ENCODE measurements around the gene SLC43A2. TPM values are rescaled to one million over a fixed set of nuclear protein-coding genes. Genes with fewer than 3 reads are reported as not detected.
A peak's percentile ranks its signal among the peaks of the same experiment; 100 is the strongest.

The SLC43A2 gene
- total and polyA plus RNA-seq, 2 of the 13 experiments (the other 11 are each of a cell fraction or from before 2014, with no cell fraction given): 7.3 to 20.0 TPM

DNA sequence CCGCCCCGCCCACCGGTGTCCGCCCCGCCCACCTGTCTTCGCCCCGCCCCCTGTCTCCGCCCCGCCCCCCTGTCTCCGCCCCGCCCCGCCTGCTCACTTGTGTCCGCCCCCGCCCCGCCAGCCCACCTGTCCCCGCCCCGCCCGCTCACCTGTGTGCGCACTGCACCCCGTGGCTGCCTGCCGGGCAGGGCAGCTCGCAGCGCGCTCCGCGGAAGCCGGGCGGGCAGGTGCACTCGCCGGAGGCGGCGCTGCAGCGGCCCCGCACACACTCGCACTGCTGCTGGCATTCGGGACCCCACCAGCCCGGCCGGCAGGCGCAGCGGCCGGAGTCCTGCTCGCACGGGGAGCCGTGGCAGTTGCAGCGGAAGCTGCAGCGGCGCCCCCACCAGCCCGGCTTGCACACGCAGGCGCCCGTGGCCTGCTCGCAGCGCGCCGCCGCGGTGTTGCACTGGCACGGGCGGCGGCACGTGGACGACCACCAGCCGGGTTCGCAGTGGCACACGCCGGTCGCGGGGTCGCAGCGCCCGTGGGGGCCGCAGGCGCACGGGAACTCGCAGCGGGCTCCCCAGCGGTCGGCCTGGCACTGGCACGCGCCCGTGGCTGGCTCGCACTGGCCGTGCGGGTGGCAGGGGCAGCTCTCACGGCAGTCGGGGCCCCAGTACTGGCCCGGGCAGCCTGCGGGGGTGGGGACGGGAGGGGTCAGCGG is 14.8 kb upstream of the SLC43A2 start (continued):
- TF ChIP-seq, protein P1, sequence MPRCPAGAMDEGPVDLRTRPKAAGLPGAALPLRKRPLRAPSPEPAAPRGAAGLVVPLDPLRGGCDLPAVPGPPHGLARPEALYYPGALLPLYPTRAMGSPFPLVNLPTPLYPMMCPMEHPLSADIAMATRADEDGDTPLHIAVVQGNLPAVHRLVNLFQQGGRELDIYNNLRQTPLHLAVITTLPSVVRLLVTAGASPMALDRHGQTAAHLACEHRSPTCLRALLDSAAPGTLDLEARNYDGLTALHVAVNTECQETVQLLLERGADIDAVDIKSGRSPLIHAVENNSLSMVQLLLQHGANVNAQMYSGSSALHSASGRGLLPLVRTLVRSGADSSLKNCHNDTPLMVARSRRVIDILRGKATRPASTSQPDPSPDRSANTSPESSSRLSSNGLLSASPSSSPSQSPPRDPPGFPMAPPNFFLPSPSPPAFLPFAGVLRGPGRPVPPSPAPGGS (CRISPR knock-in tag; IDR thresholded peaks at IDR 0.05): 0 out of 2 replicates have a peak, but pooled peaks have one; percentile 23
- TF ChIP-seq ZBTB8A (CRISPR knock-in tag; IDR thresholded peaks at IDR 0.05; ENCODE audit: borderline replicate concordance, low read depth) (no peak), ZNF335 (CRISPR knock-in tag; IDR thresholded peaks at IDR 0.05) (no peak), ZFY (CRISPR knock-in tag; IDR thresholded peaks at IDR 0.05) (0 out of 2 replicates have a peak, but pooled peaks have one; percentile 23), GATA4 (IDR thresholded peaks at IDR 0.05; ENCODE audit: borderline replicate concordance, low read depth) (no peak), ZFX (CRISPR knock-in tag; IDR thresholded peaks at IDR 0.05; ENCODE audit: low read depth) (peak; percentile 34; the same call in 1 of the 2 replicates), SAP130 (CRISPR knock-in tag; IDR thresholded peaks at IDR 0.05; ENCODE audit: low read depth) (peak; percentile 10; the same call in 1 of the 2 replicates), CAMTA2 (CRISPR knock-in tag; IDR thresholded peaks at IDR 0.05; ENCODE audit: borderline replicate concordance) (0 out of 2 replicates have a peak, but pooled peaks have one; percentile 40), ZNF660 (CRISPR knock-in tag; IDR thresholded peaks at IDR 0.05; ENCODE audit: borderline replicate concordance, low read depth) (no peak), ZNF850 (CRISPR knock-in tag; conservative IDR thresholded peaks at IDR 0.05) (no peak), RNF2 (conservative IDR thresholded peaks at IDR 0.05; ENCODE audit: low read depth) (0 out of 2 replicates have a peak, but pooled peaks have one; percentile 44)
- TF ChIP-seq, protein P2, sequence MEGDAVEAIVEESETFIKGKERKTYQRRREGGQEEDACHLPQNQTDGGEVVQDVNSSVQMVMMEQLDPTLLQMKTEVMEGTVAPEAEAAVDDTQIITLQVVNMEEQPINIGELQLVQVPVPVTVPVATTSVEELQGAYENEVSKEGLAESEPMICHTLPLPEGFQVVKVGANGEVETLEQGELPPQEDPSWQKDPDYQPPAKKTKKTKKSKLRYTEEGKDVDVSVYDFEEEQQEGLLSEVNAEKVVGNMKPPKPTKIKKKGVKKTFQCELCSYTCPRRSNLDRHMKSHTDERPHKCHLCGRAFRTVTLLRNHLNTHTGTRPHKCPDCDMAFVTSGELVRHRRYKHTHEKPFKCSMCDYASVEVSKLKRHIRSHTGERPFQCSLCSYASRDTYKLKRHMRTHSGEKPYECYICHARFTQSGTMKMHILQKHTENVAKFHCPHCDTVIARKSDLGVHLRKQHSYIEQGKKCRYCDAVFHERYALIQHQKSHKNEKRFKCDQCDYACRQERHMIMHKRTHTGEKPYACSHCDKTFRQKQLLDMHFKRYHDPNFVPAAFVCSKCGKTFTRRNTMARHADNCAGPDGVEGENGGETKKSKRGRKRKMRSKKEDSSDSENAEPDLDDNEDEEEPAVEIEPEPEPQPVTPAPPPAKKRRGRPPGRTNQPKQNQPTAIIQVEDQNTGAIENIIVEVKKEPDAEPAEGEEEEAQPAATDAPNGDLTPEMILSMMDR (CRISPR knock-in tag; IDR thresholded peaks at IDR 0.05): peak; percentile 36; the same call in 1 of the 2 replicates
- TF ChIP-seq, protein P3, sequence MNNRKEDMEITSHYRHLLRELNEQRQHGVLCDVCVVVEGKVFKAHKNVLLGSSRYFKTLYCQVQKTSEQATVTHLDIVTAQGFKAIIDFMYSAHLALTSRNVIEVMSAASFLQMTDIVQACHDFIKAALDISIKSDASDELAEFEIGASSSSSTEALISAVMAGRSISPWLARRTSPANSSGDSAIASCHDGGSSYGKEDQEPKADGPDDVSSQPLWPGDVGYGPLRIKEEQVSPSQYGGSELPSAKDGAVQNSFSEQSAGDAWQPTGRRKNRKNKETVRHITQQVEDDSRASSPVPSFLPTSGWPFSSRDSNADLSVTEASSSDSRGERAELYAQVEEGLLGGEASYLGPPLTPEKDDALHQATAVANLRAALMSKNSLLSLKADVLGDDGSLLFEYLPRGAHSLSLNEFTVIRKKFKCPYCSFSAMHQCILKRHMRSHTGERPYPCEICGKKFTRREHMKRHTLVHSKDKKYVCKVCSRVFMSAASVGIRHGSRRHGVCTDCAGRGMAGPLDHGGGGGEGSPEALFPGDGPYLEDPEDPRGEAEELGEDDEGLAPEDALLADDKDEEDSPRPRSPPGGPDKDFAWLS (CRISPR knock-in tag; IDR thresholded peaks at IDR 0.05; ENCODE audit: borderline replicate concordance): 0 out of 2 replicates have a peak, but pooled peaks have one; percentile 27
- TF ChIP-seq, protein P4, sequence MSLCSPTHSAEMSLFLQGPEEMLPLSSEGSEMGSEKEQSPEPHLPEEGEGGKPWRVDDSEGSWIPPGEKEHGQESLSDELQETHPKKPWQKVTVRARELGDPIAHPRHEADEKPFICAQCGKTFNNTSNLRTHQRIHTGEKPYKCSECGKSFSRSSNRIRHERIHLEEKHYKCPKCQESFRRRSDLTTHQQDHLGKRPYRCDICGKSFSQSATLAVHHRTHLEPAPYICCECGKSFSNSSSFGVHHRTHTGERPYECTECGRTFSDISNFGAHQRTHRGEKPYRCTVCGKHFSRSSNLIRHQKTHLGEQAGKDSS (CRISPR knock-in tag; IDR thresholded peaks at IDR 0.05; ENCODE audit: borderline replicate concordance, low read depth): peak; percentile 48; the same call in 1 of the 2 replicates

All from HepG2 (cell line).